Heart right ventricle (tissue), 16 donors: ENCODE measurements around the gene PRLR. TPM values are rescaled to one million over a fixed set of nuclear protein-coding genes. Genes with fewer than 3 reads are reported as not detected.

Experiments used
- ATAC-seq, 8 donors: fragments of 200-7000 bp; cut with Tn5 transposase; one replicate each; pipeline ENCODE4 v1.9.1; 2020; ENCODE audit warnings: mild to moderate bottlenecking in 8 of 8, moderate library complexity in 8 of 8, moderate number of reproducible peaks in 1 of 8
- DNase-seq, 2 donors: peaks; one replicate each; pipeline ENCODE4 v3.0.0-alpha.2; 2020
- H3K27ac ChIP-seq, 10 donors: fragments of 200-600 bp; sonication (generic) in 2 of 10; one replicate each; pipeline versions ENCODE4 v1.5.0 to v1.8.0; 2020 to 2022; ENCODE audit warnings: mild to moderate bottlenecking in 3 of 10
- H3K27me3 ChIP-seq, 7 donors: fragments of 200-600 bp; one replicate each; pipeline ENCODE4 v1.8.0; 2021 to 2022; ENCODE audit warnings: mild to moderate bottlenecking in 2 of 7
- H3K36me3 ChIP-seq, 9 donors: fragments of 200-600 bp; sonication (generic) in 1 of 9; one replicate each; pipeline versions ENCODE4 v1.5.0 to v1.8.0; 2020 to 2022; ENCODE audit warnings: mild to moderate bottlenecking in 2 of 9
- H3K4me1 ChIP-seq, 9 donors: fragments of 200-600 bp; sonication (generic) in 1 of 9; one replicate each; pipeline versions ENCODE4 v1.5.0 to v1.8.0; 2020 to 2022; ENCODE audit warnings: mild to moderate bottlenecking in 4 of 9
- H3K4me3 ChIP-seq, 10 donors: fragments of 200-600 bp; sonication (generic) in 2 of 10; one replicate each; pipeline versions ENCODE4 v1.5.0 to v1.8.0; 2020 to 2022; ENCODE audit warnings: mild to moderate bottlenecking in 7 of 10, moderate library complexity in 2 of 10
- H3K9me3 ChIP-seq, 11 donors: fragments of 200-600 bp in 10 of 11; sonication (generic) in 2 of 11; one replicate each; pipeline versions ENCODE4 v1.5.0 to v1.8.0; 2013 to 2022; ENCODE audit warnings: mild to moderate bottlenecking in 2 of 11, control low read depth in 1 of 11, moderate library complexity in 1 of 11
- WGBS, 2 donors: extraction: QIAGEN DNeasy Blood & Tissue Kit; methylation state at CpG; one replicate each; pipeline ENCODE4 v1.1.7; 2013; ENCODE audit warnings: inconsistent platforms in 1 of 2; 5-methylcytosine and 5-hydroxymethylcytosine counted together
- intact Hi-C, 10 donors: fragments of 100-400 bp; cut with DNase I; formaldehyde crosslinking; loops; one replicate each; pipeline versions ENCODE4 v1.11.1 to v1.14.2; 2022
- polyA plus RNA-seq, 2 donors: library from polyadenylated mRNA; stranded (reverse); fragments of 200-250 nt; gene quantifications; one replicate each; pipeline ENCODE4 v1.2.3, GENCODE V29; 2013
- total RNA-seq, 10 donors: library from RNA; stranded (reverse); fragmentation: NEBNext Ultra II Directional in 3 of 10; extraction: Animal tissue kit (Norgen Biotek cat#: 25700) in 3 of 10; gene quantifications; one replicate each; pipeline versions ENCODE4 v1.2.1 to v1.2.4, GENCODE V29; 2021 to 2023
- TF ChIP-seq, protein P1 (sequence below), 9 donors: fragments of 200-600 bp; sonication (generic) in 2 of 9; IDR thresholded peaks; one replicate each; pipeline versions ENCODE4 v1.5.0 to v1.8.0; 2021 to 2022; ENCODE audit warnings: antibody characterized with exemption in 9 of 9, mild to moderate bottlenecking in 5 of 9, moderate library complexity in 1 of 9
- donor health status: Arrhythmogenic right ventricular cardiomyopathy.
- donor health status: ischemic (EF 13 %, LVEDD 7.1; RV severe dilation, severe dysfunction).
- donor health status: healthy with polysubstance abuse.
- donor health status: DM: no; HTN: yes; CAD: no.
- donor health status: DM: no; HTN: no; CAD: no.
- donor health status: ischemic (EF 25% LVEDD 6.9; RV normal size, moderate dysfunction).
- donor health status: ischemic (EF 25% LVEDD 5.7; RV mildly dilated, moderate dysfunction).
- donor health status: healthy.
- donor health status: DM: yes; HTN: yes; CAD: no.
- donor health status: Ischemic cardiomyopathy.
- donor health status: ischemic (EF 35%, LVEDD 5.7; RV mildly dilated, moderate dysfunction).
- donor health status: nonischemic (EF 11% LVEDD 7.7; RV severe dilation, severe dysfunction).
- donor health status: DM: yes; HTN: yes; CAD: no.
- donor health status: PGD.
- donor health status: ischemic (EF 29% LVEDD 5.4; RV normal size, mild dysfunction).
- donor health status: nonischemic (EF 23%, LVEDD 6.1; RV moderate dilation, normal function).

Gene PRLR
- total and polyA plus RNA-seq, 12 donors = 0.04 to 1.3 (median 0.47) TPM

DNA sequence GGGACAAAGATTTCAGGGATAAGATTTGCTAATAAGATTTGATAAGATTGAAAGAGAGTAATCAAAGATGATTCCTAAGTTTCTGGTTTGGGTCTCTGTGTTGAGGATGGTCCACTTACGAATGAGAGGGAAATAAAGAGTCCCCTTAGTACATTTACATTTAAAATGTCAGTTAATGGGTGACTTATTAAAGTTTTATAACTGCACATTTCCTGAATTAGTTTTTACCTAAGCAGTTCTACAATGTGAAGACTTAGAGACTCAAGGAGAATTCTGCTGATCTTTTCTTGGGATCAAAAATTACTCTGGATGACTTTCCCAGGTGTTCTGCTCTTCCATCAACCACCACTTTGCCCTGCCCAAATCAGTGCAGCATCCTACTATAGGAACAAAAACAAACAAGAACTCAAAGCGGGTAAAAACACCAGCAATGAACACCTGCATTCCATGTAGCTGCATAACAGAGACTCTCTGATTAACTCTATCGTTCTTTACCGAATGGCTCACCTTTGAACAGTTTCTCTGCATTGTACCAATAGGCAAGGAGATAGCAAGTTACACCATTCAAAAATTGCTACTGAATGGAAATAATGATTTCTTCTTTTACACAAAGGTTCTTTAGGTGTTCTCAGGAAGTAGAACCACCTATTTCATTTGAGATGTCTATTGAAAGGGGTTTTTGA, 65.3 kb downstream of the PRLR start:
- no peak for ATAC-seq
- intact Hi-C loops = no loop called here
- Histone ChIP-seq H3K9me3 (peaks cover 0 to 22% (median 7%) of the 10 kb centered on the region in 11 donors), H3K27me3 (no peaks in the 10 kb centered on the region), H3K4me3 (no peak overlapping the region), H3K27ac (no peak overlapping the region), H3K36me3 (no peaks in the 10 kb centered on the region), H3K4me1 (peaks cover 0 to 5% (median 0%) of the 10 kb centered on the region in 9 donors)
- TF ChIP-seq, protein P1, sequence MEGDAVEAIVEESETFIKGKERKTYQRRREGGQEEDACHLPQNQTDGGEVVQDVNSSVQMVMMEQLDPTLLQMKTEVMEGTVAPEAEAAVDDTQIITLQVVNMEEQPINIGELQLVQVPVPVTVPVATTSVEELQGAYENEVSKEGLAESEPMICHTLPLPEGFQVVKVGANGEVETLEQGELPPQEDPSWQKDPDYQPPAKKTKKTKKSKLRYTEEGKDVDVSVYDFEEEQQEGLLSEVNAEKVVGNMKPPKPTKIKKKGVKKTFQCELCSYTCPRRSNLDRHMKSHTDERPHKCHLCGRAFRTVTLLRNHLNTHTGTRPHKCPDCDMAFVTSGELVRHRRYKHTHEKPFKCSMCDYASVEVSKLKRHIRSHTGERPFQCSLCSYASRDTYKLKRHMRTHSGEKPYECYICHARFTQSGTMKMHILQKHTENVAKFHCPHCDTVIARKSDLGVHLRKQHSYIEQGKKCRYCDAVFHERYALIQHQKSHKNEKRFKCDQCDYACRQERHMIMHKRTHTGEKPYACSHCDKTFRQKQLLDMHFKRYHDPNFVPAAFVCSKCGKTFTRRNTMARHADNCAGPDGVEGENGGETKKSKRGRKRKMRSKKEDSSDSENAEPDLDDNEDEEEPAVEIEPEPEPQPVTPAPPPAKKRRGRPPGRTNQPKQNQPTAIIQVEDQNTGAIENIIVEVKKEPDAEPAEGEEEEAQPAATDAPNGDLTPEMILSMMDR (IDR thresholded peaks at IDR 0.05) = no peak
- 75 to 92% methylated on average over 4 of the region's 4 CpGs for WGBS, 2 donors
- DNase-seq = no peak

DNA sequence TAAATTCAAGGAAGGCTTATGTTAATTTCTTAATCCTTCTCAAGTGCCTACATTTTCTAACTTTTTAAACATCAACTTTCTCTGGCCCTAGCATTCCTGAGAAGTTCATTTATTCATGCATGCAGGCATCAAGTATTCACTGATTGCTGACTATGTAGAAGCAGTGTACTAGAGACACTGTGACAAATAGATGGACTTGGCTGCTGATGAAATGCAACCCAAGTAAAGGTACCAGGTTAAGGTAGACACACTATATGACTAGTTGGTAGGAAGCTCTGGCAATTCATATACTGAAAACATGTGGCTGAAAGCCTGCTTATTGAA, 66.6 kb downstream of the PRLR start:
- H3K4me3 ChIP-seq = no peak overlapping the region
- no peak overlapping the region for H3K27ac ChIP-seq
- H3K9me3 ChIP-seq = peaks cover 0 to 19% (median 7%) of the 10 kb centered on the region in 11 donors
- TF ChIP-seq, protein P1 (IDR thresholded peaks at IDR 0.05) = no peak
- ATAC-seq (no peak), DNase-seq (no peak)
- no peaks in the 10 kb centered on the region for H3K36me3 ChIP-seq
- H3K27me3 ChIP-seq = no peaks in the 10 kb centered on the region
- peaks cover 0 to 12% (median 0%) of the 10 kb centered on the region in 9 donors for H3K4me1 ChIP-seq
- intact Hi-C loops = no loop called here

DNA sequence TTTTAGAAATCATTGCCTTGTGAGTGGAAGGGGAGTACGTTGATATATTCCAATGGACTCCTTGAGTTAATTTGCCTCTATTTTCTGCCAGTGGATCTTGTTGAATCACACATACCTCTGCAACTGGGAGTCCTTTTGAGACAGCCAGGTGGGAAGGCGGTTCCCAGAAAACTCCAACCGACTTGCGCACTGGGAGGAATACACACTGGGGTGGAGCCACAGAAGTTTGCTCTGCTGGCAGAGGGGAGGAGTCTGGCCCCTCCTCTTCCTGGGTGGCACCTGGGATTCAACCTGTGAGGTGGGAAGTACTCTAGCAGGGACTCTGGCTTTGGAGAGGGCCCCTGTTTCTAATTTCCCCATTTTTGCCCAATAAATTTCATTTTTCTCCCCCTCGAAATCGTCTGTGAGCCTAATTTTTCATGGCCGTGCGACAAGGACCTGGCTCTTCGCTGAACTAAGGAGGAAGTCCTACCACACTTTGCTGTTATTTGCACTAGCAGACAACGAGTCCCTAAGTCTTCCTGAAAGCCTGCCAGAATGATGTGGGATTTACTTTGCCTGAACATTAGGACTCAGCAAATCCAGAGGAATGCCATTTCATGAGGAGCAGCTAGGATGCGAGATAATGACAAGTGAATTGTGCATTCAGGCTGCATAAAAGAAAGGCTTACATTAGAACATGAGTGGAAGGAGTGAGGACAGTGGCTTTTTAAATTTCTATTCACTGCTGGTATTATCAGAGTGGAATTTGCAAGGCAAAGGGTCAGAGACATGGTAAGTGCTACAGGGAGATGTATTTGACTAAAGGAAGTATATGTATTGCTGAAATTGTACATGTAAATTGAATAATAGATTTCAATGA, 67.2 kb downstream of the PRLR start:
- peaks cover 0 to 13% (median 7%) of the 10 kb centered on the region in 11 donors for H3K9me3 ChIP-seq
- intact Hi-C loops = no loop called here
- no peak for DNase-seq
- WGBS, 2 donors = 89 to 91% methylated on average over 11 of the region's 11 CpGs
- peaks cover 0 to 15% (median 0%) of the 10 kb centered on the region in 9 donors for H3K4me1 ChIP-seq
- no peak for ATAC-seq
- TF ChIP-seq, protein P1 (IDR thresholded peaks at IDR 0.05) = no peak
- H3K36me3 ChIP-seq = no peaks in the 10 kb centered on the region
- H3K4me3 ChIP-seq = no peak overlapping the region
- H3K27ac ChIP-seq = no peak overlapping the region
- H3K27me3 ChIP-seq = no peaks in the 10 kb centered on the region

DNA sequence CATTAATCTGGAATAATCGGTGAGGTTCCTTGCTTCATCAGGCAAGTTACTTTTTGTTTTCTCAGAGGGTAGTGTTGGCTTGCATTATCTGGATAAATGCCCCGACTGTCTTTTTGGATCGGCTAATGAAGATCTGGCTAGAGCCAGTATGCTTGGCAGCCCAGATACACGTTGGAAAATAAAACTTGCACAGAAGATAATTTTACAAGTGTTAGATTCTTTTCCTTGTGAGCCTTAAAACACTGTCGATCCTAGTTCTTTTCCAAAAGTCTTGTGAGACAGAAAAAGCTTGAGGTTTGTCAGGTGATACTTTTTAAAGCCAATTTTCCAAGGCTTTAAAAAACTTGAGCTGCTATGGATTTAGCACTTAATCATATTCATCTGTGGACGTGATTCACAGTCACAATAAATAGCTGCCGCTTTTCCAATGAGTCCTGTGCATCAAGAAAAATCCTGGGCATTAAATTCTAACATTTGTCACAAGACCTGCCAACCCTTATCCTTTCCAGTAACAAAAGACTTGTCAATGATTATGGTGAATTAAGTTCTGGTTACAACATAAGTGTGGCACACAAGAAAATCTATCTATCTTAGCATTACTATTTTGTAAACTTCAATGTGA, 68.5 kb downstream of the PRLR start:
- intact Hi-C loops = no loop called here
- ATAC-seq (no peak), DNase-seq (no peak)
- no peaks in the 10 kb centered on the region for H3K27me3 ChIP-seq
- no peak overlapping the region for H3K27ac ChIP-seq
- no peak overlapping the region for H3K4me3 ChIP-seq
- peaks cover 0 to 3% (median 0%) of the 10 kb centered on the region in 11 donors for H3K9me3 ChIP-seq
- TF ChIP-seq, protein P1 (IDR thresholded peaks at IDR 0.05) = no peak
- no peaks in the 10 kb centered on the region for H3K36me3 ChIP-seq
- 62 to 66% methylated on average over 7 of the region's 7 CpGs for WGBS, 2 donors
- H3K4me1 ChIP-seq = peaks cover 0 to 15% (median 0%) of the 10 kb centered on the region in 9 donors
